ENCODE data around the gene FNDC11.

The FNDC11 gene

DNA sequence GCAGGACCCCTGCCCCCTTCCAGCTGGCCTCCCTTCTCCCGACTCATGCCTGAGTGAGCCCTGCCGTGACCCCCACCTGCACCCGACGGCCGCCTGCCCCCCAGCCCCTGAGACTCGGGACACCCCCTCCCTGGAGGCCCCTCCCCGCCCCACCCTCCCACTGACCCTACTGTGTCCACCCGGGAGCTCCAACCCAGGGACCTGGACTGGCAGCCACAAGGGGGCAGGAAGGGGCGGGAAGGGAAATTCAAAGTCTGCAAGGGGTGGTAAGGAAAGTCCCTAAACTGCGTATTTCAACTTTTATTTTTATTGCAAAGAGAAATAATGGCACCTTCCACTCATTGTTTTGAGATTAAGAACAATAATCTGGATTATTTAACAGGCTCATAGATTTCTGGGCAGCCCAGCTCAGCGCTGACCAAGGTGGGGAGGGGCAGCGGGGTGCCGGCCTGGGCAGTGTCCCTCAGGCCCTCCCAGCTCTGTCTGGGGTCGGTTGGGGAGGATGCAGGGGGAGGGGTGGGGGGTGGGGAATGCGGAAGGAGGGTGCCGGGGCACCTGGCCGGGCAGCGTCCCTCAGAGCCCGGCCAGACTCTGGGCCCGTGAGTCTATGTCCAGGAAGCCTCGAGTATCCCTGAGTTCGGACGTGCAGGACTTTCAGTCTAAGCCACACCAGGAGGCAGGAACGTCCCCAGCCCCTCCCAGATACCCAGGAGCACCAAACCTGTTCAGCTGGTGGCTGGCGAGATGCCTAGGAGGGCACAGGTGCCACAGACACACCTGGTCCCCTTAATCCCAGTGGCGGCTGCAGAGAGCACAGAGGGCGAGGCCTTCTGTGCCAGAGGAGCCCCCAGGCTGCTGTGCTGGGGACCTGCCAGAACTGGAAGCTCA is 15.5 kb upstream of the FNDC11 start:
- DNase-seq (ENCODE audit: low spot score), result no peak

DNA sequence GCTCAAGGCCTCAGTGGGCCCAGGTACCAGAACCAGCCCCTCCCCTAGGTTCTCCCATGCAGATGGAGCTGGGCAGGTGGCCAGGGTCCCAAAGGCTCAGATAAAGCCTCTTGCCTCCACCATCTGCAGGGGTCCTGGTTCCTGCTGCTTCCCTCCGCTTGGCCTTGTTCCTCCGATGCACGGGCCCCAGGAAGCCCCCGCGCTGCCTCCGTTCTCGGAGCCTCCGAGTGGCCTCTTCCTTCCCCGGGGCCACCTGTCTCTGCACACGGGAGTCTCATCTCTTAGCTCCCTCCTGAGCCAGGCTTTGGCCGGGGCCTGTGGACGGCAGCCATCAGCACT is 14.9 kb upstream of the FNDC11 start:
- TF ChIP-seq, protein P1, sequence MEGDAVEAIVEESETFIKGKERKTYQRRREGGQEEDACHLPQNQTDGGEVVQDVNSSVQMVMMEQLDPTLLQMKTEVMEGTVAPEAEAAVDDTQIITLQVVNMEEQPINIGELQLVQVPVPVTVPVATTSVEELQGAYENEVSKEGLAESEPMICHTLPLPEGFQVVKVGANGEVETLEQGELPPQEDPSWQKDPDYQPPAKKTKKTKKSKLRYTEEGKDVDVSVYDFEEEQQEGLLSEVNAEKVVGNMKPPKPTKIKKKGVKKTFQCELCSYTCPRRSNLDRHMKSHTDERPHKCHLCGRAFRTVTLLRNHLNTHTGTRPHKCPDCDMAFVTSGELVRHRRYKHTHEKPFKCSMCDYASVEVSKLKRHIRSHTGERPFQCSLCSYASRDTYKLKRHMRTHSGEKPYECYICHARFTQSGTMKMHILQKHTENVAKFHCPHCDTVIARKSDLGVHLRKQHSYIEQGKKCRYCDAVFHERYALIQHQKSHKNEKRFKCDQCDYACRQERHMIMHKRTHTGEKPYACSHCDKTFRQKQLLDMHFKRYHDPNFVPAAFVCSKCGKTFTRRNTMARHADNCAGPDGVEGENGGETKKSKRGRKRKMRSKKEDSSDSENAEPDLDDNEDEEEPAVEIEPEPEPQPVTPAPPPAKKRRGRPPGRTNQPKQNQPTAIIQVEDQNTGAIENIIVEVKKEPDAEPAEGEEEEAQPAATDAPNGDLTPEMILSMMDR (IDR thresholded peaks at IDR 0.05; ENCODE audit: extremely low read depth, missing control alignments), result no peak
- no peak for DNase-seq (ENCODE audit: low spot score)

More for the DNA sequence above, 15.5 kb upstream of the FNDC11 start:
- TF ChIP-seq, protein P1 (IDR thresholded peaks at IDR 0.05; ENCODE audit: extremely low read depth, missing control alignments), result peak; percentile 34

DNA sequence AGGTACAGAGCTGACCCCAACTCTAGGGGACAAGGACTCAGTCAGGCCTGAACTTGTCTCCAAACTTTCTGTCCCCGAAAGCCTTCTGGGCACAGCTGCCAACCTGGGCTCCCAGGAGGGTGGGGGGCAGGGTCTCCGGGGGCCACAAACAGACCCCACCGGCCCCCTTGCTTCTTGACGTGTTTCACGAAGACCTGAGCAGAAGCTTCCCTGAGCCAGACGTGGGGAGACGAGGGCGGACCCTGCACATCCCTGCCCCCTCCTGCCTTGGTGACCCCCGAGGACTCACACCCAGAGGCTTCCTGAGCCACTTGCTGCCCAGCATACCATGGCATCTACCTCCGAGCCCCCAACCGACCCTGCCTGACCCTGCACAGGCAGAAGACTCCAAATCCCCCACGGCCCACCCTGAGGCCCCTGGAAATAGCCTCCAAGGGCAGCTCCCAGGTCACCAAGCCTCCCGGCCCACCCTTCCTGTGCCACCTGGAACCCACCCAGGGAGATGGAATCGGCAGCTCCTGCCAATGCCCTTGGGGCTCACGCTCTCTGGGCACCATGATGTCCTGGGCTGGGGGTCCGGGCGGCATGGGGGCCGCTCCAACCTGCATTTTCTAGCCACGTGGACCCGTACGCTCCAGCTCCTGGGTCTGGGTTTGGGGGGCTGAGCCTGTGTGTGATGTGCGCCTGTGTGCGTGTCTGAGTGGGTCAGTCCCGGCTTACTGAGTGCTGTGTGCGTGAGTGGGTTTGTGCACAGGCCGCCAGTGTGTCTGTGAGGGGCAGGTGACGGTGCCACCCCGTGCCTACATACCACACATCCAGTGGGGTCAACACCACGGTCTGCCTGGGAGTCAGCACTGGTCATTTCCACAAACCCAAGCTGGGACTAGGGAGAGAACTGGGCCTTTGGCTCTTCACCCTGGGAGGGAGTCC is 14.3 kb upstream of the FNDC11 start:
- TF ChIP-seq, protein P1 (IDR thresholded peaks at IDR 0.05; ENCODE audit: extremely low read depth, missing control alignments), result no peak
- DNase-seq (ENCODE audit: low spot score), result no peak

DNA sequence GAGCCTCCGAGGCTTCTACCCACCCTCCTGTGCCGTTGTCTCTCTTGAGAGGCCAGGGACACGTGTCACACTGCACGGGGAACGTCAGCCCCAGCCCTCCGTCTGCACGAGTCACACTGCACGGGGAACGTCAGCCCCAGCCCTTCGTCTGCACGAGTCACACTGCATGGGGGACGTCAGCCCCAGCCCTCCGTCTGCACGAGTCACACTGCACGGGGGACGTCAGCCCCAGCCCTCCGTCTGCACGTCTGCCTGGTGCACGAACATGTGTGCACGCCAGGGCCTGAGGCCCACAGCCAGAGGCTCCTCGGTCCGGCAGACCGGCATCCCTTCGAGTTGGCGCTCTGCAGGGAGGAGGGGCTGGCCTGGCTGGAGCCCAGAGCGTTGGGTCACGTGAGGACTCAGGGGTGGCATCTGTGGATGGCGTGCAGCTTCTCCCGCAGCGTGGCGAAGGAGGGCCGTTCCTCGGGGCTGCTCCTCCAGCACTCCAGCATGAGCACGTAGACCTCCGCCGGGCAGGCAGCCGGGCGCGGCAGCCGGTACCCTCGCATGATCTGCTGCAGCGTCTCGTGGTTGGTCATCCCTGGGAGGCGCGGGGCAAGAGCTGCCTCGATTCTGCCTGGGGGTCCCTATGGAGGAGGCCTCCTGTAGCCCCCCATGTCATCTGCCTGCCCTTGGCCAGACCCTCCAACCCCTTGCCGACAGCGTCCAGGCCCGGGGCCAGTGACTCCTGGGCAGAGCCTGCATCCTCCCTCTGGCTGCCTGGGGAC is 13.4 kb upstream of the FNDC11 start:
- TF ChIP-seq, protein P1 (IDR thresholded peaks at IDR 0.05; ENCODE audit: extremely low read depth, missing control alignments), result no peak
- DNase-seq (ENCODE audit: low spot score), result no peak

DNA sequence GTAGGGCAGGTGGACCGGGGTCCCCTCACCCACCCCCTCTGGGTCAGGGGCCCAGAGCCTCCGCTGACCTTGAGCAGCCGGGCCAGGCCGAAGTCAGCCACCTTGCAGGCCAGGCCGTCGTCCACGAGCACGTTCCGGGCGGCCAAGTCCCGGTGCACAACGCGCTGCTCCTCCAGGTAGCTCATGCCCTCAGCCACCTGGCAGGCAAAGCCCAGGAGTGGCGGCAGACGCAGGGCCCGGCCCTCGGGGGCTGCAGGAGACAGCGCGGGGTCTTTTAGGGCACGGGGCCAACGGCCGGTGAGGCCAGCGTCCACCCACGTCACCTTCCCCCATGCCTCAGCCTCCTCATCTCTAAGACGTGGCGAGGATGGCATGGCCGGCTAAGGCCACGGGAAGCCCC is 12.6 kb upstream of the FNDC11 start:
- TF ChIP-seq, protein P1 (IDR thresholded peaks at IDR 0.05; ENCODE audit: extremely low read depth, missing control alignments), result no peak
- DNase-seq (ENCODE audit: low spot score), result no peak

DNA sequence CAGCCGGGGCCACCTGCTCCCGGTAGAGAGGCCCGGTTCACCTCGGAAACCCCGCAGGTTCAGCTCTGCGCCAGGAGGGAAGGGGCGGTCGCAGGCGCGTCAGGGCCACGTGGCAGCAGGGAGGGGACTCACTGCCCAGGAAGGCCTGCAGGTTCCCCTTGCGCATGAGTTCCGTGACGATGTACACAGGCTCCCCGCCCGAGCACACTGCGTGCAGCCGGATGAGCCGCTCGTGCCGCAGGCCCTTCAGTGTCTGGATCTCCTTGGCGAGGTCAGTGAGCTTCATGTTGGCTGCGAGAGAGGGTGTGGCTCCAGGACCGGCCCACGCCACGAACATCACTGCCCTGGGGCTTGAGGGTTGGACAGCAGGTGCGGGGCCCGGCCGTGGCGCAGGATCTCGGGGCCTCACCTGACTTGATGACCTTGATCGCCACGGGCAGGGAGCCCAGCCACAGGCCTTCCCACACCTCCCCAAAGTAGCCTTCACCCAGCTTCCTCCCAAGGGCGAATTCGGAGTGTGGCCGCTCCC is 11.9 kb upstream of the FNDC11 start:
- TF ChIP-seq, protein P1 (IDR thresholded peaks at IDR 0.05; ENCODE audit: extremely low read depth, missing control alignments), result no peak
- DNase-seq (ENCODE audit: low spot score), result no peak

All from GM20000 (cell line).